Gastroesophageal sphincter (tissue), 4 donors: Measurements from ENCODE around the gene TEX2. TPM values are rescaled to one million over a fixed set of nuclear protein-coding genes. Genes with fewer than 3 reads are reported as not detected.

Source experiments
- ATAC-seq: fragments of 150-250 bp; one replicate; pipeline ENCODE4 v1.9.1; 2016; ENCODE audit warnings: mild to moderate bottlenecking, moderate library complexity
- H3K27ac ChIP-seq, 4 donors: fragments of 200-600 bp; sonication (generic) in 3 of 4; 1 replicate in 3 of 4; 2 replicates in 1 of 4; pipeline ENCODE4 v1.5.1; 2016 to 2019
- H3K27me3 ChIP-seq: fragments of 200-600 bp; sonication (generic); one replicate; pipeline ENCODE4 v1.5.1; 2019
- H3K36me3 ChIP-seq, 2 donors: fragments of 200-600 bp; sonication (generic); one replicate each; pipeline ENCODE4 v1.5.1; 2019; ENCODE audit warnings: control low read depth in 1 of 2
- H3K4me1 ChIP-seq, 3 donors: fragments of 200-600 bp; sonication (generic); 1 replicate in 2 of 3; 2 replicates in 1 of 3; pipeline ENCODE4 v1.5.1; 2016 to 2019; ENCODE audit warnings: control low read depth in 2 of 3
- H3K4me3 ChIP-seq, 2 donors: fragments of 200-600 bp; sonication (generic); one replicate each; pipeline ENCODE4 v1.5.1; 2019; ENCODE audit warnings: mild to moderate bottlenecking in 1 of 2, moderate library complexity in 1 of 2
- H3K9me3 ChIP-seq, 3 donors: fragments of 200-600 bp; sonication (generic); one replicate each; pipeline ENCODE4 v1.5.1; 2017 to 2019; ENCODE audit warnings: control low read depth in 2 of 3
- EP300 ChIP-seq: sonication (generic); formaldehyde crosslinking; IDR thresholded peaks from one replicate; pipeline ENCODE4 v1.6.1; 2017; ENCODE audit warnings: antibody characterized with exemption, mild to moderate bottlenecking
- POLR2A ChIP-seq, 2 donors: fragments of 450-650 bp; IDR thresholded peaks; one replicate each; pipeline ENCODE4 v1.6.1; 2017; ENCODE audit warnings: antibody characterized with exemption in 2 of 2, mild to moderate bottlenecking in 2 of 2, moderate library complexity in 1 of 2
- POLR2AphosphoS5 ChIP-seq: sonication (generic); formaldehyde crosslinking; IDR thresholded peaks from one replicate; pipeline ENCODE4 v1.6.1; 2017; ENCODE audit warnings: antibody characterized with exemption
- WGBS, 2 donors: methylation state at CpG; one replicate each; pipeline ENCODE4 v1.1.5; 2018; ENCODE audit warnings: low coverage in 1 of 2; 5-methylcytosine and 5-hydroxymethylcytosine counted together
- total RNA-seq, 4 donors: library from RNA; depleted of rRNA; stranded (reverse); fragments of >200 nt; gene quantifications; one replicate each; pipeline ENCODE4 v1.1.0, GENCODE V29; 2016
- TF ChIP-seq, protein P1 (sequence below), 4 experiments: fragments of 200-600 bp in 2 of 4; fragments of 450-650 bp in 2 of 4; sonication (generic) in 1 of 4; IDR thresholded peaks; one replicate each; pipeline ENCODE4 v1.5.1; 2017 to 2019; ENCODE audit warnings: antibody characterized with exemption in 4 of 4, mild to moderate bottlenecking in 2 of 4, moderate library complexity in 2 of 4

TEX2 gene
- total RNA-seq, 4 donors from 2014 or later, result 37.8 to 60.9 (median 47.0) TPM

DNA sequence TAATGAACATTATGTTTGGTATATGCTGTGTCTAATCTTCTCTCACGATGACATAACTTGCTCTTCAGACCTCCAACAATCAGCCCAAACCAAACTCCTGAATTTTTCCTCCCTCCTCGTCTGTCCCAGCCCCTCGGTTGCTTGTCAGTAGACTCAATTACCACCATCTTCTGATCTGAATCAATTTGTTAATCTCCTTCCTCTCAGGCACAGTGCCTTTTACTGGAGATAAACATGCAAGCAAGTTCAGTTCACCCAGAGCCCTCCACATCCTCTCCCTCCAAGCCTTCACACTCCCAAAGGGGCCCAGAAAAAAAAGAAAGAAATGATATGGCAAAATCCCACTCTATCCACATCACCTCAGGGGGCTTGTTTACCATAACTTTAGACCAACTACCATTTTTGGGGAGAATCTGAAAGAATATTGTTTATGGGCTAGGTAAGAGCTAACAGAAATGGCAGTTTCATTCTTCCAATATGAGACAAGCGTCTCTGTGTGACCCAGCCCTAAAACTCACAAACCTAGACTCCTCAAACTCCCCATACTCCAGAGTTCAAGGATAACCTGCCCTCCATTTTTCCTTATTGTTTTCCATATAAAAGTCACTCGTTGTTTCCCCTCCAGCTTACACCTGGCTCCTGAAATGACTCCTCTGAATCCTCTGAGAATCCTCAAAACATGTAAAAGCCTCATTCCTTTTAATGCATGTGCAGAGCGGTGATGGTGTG, 1.5 kb downstream of the TEX2 start:
- H3K36me3 ChIP-seq, result no peaks in the 10 kb centered on the region
- WGBS, 2 donors, result 55 to 87% methylated on average over 4 to 5 of the region's 6 CpGs
- no peaks in the 10 kb centered on the region for H3K9me3 ChIP-seq
- no peak for ATAC-seq
- H3K27me3 ChIP-seq, result no peaks in the 10 kb centered on the region
- TF ChIP-seq, protein P1, sequence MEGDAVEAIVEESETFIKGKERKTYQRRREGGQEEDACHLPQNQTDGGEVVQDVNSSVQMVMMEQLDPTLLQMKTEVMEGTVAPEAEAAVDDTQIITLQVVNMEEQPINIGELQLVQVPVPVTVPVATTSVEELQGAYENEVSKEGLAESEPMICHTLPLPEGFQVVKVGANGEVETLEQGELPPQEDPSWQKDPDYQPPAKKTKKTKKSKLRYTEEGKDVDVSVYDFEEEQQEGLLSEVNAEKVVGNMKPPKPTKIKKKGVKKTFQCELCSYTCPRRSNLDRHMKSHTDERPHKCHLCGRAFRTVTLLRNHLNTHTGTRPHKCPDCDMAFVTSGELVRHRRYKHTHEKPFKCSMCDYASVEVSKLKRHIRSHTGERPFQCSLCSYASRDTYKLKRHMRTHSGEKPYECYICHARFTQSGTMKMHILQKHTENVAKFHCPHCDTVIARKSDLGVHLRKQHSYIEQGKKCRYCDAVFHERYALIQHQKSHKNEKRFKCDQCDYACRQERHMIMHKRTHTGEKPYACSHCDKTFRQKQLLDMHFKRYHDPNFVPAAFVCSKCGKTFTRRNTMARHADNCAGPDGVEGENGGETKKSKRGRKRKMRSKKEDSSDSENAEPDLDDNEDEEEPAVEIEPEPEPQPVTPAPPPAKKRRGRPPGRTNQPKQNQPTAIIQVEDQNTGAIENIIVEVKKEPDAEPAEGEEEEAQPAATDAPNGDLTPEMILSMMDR (IDR thresholded peaks at IDR 0.05), result no peak
- TF ChIP-seq POLR2AphosphoS5 (no peak), EP300 (no peak), POLR2A (IDR thresholded peaks at IDR 0.05) (no peak)
- peaks cover 0 to 43% (median 13%) of the 10 kb centered on the region in 3 donors for H3K4me1 ChIP-seq
- peak overlapping the region in 3 of 4 donors; percentile 93 to 98 (median 96) for H3K27ac ChIP-seq
- peak overlapping the region; percentile 86 to 98 for H3K4me3 ChIP-seq

DNA sequence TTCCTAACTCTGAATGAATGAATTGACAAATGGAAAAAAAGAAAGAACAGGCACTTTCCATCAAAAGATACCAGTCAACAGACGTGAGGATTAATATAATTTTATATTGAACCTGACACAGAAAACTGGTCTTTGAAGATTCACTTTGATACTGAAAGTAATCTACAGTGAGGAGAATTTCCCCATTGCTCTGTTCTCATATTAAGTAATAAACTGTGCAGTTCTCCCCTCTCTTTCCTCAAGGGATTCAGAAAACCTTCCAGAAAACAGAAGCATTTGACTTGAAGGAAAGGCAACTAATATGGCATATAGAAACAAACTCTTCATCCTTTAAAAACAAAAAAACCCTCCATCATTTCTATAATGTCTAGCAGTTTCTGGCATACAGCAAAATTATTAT, 2.2 kb downstream of the TEX2 start:
- H3K27ac ChIP-seq, result peak overlapping the region in 1 of 4 donors; percentile 96
- no peak for ATAC-seq
- 50 to 63% methylated on average over 1 of the region's 1 CpG for WGBS, 2 donors

DNA sequence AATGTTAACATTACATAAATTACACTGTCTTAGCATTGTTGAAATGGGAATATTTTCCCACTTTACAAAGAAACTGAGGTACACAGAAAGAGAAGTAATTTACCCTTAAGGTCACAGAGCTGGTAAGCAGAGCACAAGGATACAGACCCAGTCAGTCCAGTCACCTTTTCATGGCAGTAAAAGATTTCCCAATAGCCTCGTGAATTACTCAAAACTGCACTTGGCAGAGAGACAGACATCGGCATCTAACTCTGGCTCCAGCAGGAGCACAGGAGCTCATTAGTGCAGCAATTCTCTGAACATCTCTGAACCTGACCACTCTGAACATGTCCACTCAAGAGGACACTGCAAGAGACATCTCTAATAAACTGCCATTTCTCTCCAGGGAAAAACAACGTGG, 3.1 kb downstream of the TEX2 start:
- peaks cover 0 to 53% (median 13%) of the 10 kb centered on the region in 3 donors for H3K4me1 ChIP-seq
- ATAC-seq, result no peak
- no peaks in the 10 kb centered on the region for H3K36me3 ChIP-seq
- no peak overlapping the region for H3K27ac ChIP-seq
- no peaks in the 10 kb centered on the region for H3K27me3 ChIP-seq
- no peak overlapping the region for H3K4me3 ChIP-seq
- 33 to 58% methylated on average over 3 of the region's 3 CpGs for WGBS, 2 donors
- TF ChIP-seq, protein P1 (IDR thresholded peaks at IDR 0.05), result no peak
- no peak for TF ChIP-seq EP300
- TF ChIP-seq POLR2A (IDR thresholded peaks at IDR 0.05), result no peak
- peak; percentile 32 for TF ChIP-seq POLR2AphosphoS5
- no peaks in the 10 kb centered on the region for H3K9me3 ChIP-seq

More for the DNA sequence above, 2.2 kb downstream of the TEX2 start:
- Histone ChIP-seq H3K27me3 (no peaks in the 10 kb centered on the region), H3K4me1 (peaks cover 0 to 50% (median 13%) of the 10 kb centered on the region in 3 donors), H3K36me3 (no peaks in the 10 kb centered on the region), H3K4me3 (no peak overlapping the region), H3K9me3 (no peaks in the 10 kb centered on the region)
- no peak for TF ChIP-seq EP300

DNA sequence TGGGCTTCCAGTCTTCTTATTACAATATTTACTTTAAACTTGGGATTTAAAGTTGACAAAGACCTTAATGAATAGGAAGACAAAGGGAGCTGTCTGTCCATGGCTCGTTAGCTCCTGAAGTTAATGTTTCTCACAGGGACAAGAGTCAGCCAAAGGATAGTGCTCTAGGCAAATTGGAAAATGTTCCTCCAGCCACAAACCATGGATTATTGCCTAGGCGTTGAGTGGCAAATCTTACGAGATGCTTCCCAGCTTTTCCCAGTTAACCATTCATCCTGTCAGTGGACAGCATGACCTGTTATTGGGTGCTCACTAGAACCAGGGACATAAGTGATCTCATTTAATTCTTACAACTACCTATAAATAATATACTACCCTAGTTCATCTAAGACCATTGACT, 3.6 kb downstream of the TEX2 start:
- no peaks in the 10 kb centered on the region for H3K9me3 ChIP-seq
- peaks cover 0 to 53% (median 13%) of the 10 kb centered on the region in 3 donors for H3K4me1 ChIP-seq
- TF ChIP-seq POLR2AphosphoS5 (no peak), POLR2A (IDR thresholded peaks at IDR 0.05) (no peak), EP300 (no peak)
- TF ChIP-seq, protein P1 (IDR thresholded peaks at IDR 0.05), result no peak
- no peaks in the 10 kb centered on the region for H3K36me3 ChIP-seq
- H3K27me3 ChIP-seq, result no peaks in the 10 kb centered on the region
- WGBS, 2 donors, result 88% methylated on average over 3 of the region's 3 CpGs; no CpG with 5 or more reads in 1 of the 2 donors
- no peak overlapping the region for H3K27ac ChIP-seq
- no peak for ATAC-seq
- H3K4me3 ChIP-seq, result no peak overlapping the region

DNA sequence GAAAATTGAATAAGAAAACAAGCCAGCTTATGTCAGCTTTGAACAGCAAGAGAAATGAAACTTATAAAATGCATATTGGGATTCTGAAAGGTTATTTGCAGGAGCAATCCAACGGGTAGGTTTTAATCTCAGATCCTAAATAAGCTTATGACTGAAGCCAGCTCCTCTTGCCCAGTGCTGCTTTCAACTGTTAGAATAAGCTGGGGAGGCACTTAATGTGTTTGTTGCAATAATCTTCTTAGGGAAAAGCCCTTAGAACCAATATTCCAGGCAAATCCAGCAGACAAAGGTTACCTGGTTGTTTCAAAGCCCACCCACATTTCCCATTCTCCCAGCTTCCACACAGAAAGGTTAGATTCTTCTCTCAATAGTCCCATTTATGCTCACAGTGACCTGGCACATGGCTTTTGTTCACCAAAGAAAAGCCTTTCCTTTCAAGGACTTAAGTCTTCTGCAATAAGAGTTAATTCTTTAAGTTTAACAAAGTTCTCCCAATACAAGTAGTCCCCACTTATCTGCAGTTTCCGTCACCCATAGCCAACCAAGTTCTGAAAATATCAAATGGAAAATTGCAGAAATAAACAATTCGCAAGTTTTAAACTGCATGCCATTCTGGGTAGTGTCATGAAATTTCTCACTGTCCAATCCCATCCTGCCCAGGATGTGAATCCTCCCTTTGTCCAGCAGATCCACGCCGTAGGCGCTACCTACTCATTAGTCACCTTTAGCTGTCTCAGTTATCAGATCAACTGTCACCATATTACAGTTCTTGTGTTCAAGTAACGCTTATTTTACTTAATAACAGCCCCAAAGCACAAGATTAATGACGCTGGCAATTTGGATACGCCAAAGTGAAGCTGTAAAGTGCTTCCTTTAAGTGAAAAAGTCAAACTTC, 5.9 kb downstream of the TEX2 start:
- Histone ChIP-seq H3K27me3 (no peaks in the 10 kb centered on the region), H3K4me1 (peaks cover 0 to 42% (median 9%) of the 10 kb centered on the region in 3 donors), H3K9me3 (no peaks in the 10 kb centered on the region), H3K27ac (no peak overlapping the region), H3K36me3 (no peaks in the 10 kb centered on the region), H3K4me3 (no peak overlapping the region)
- no peak for ATAC-seq
- no peak for TF ChIP-seq EP300
- TF ChIP-seq, protein P1 (IDR thresholded peaks at IDR 0.05), result no peak
- no peak for TF ChIP-seq POLR2AphosphoS5
- TF ChIP-seq POLR2A (IDR thresholded peaks at IDR 0.05), result no peak
- WGBS, 2 donors, result 53 to 64% methylated on average over 9 of the region's 9 CpGs
